ENCODE measurements around the gene METTL8.

Gene METTL8

GRCh38 chr2:171433763-171434012 is at the start of gene METTL8:
METTL8 (minus strand) TSS chr2:171433990; CDS start chr2:171392185, 41,805 bp downstream.
- DNase-seq (ENCODE audit: low read depth), result no peak
- TF ChIP-seq CTCF (IDR thresholded peaks at IDR 0.05; ENCODE audit: control insufficient read depth, insufficient read depth, low read depth, low read length, missing control alignments), result peak; percentile 33
- H3K4me3 ChIP-seq (ENCODE audit: control insufficient read depth, low read depth, low read length), result peak within 1 kb of the TSS; percentile 98

- no peak for TF ChIP-seq CTCF (IDR thresholded peaks at IDR 0.05; ENCODE audit: control insufficient read depth, insufficient read depth, low read depth, low read length, missing control alignments)
- DNase-seq (ENCODE audit: low read depth), result no peak
- H3K4me3 ChIP-seq (ENCODE audit: control insufficient read depth, low read depth, low read length), result no peak overlapping the region
Measured at GRCh38 chr2:171482877-171483276, 49.1 kb upstream of the METTL8 start.

GRCh38 chr2:171482308-171482707 is 48.5 kb upstream of the METTL8 start:
- no peak for TF ChIP-seq CTCF (IDR thresholded peaks at IDR 0.05; ENCODE audit: control insufficient read depth, insufficient read depth, low read depth, low read length, missing control alignments)
- DNase-seq (ENCODE audit: low read depth), result no peak
- no peak overlapping the region for H3K4me3 ChIP-seq (ENCODE audit: control insufficient read depth, low read depth, low read length)

GRCh38 chr2:171480908-171481307 is 47.1 kb upstream of the METTL8 start:
- TF ChIP-seq CTCF (IDR thresholded peaks at IDR 0.05; ENCODE audit: control insufficient read depth, insufficient read depth, low read depth, low read length, missing control alignments), result no peak
- no peak for DNase-seq (ENCODE audit: low read depth)
- no peak overlapping the region for H3K4me3 ChIP-seq (ENCODE audit: control insufficient read depth, low read depth, low read length)

GRCh38 chr2:171479154-171479814 is 45.5 kb upstream of the METTL8 start:
- no peak for TF ChIP-seq CTCF (IDR thresholded peaks at IDR 0.05; ENCODE audit: control insufficient read depth, insufficient read depth, low read depth, low read length, missing control alignments)
- DNase-seq (ENCODE audit: low read depth), result no peak
- H3K4me3 ChIP-seq (ENCODE audit: control insufficient read depth, low read depth, low read length), result no peak overlapping the region

GRCh38 chr2:171478345-171478744 is 44.6 kb upstream of the METTL8 start:
- no peak overlapping the region for H3K4me3 ChIP-seq (ENCODE audit: control insufficient read depth, low read depth, low read length)
- TF ChIP-seq CTCF (IDR thresholded peaks at IDR 0.05; ENCODE audit: control insufficient read depth, insufficient read depth, low read depth, low read length, missing control alignments), result no peak
- peak; percentile 4 for DNase-seq (ENCODE audit: low read depth)

- no peak for DNase-seq (ENCODE audit: low read depth)
- no peak overlapping the region for H3K4me3 ChIP-seq (ENCODE audit: control insufficient read depth, low read depth, low read length)
- no peak for TF ChIP-seq CTCF (IDR thresholded peaks at IDR 0.05; ENCODE audit: control insufficient read depth, insufficient read depth, low read depth, low read length, missing control alignments)
Measured at GRCh38 chr2:171475979-171476378, 42.2 kb upstream of the METTL8 start.

All from AG09309 (cell line).